CD14-positive monocyte (primary cell): ENCODE results near the gene FBXO41. TPM values are rescaled to one million over a fixed set of nuclear protein-coding genes. Genes with fewer than 3 reads are reported as not detected.

ENCODE experiments used
- DNase-seq, 3 donors: peaks; one replicate each; pipeline ENCODE4 v3.0.0-alpha.2; 2011 to 2022
- H2AFZ ChIP-seq: 2 replicates; pipeline ENCODE4 v1.6.0; 2012; ENCODE audit warnings: mild to moderate bottlenecking, low read depth, low read length, inconsistent platforms; ENCODE audit not compliant: insufficient read depth, poor library complexity, severe bottlenecking
- H3K27ac ChIP-seq, 2 donors: 1 replicate in 1 of 2; 2 replicates in 1 of 2; pipeline ENCODE4 v1.5.1; 2012 to 2013; ENCODE audit warnings: low read length in 2 of 2, control low read depth in 1 of 2, inconsistent platforms in 1 of 2, low read depth in 1 of 2, mild to moderate bottlenecking in 1 of 2
- H3K27me3 ChIP-seq, 2 donors: one replicate each; pipeline versions ENCODE4 v1.6.0 to v1.6.1; 2011 to 2013; ENCODE audit warnings: low read length in 2 of 2; ENCODE audit not compliant: control insufficient read depth in 2 of 2, insufficient read depth in 2 of 2
- H3K36me3 ChIP-seq, 2 donors: replicated peaks in 1 of 2; 1 replicate in 1 of 2; 2 replicates in 1 of 2; pipeline versions ENCODE4 v1.5.1 to v1.6.1; 2012 to 2013; ENCODE audit warnings: low read length in 2 of 2, control low read depth in 1 of 2, inconsistent platforms in 1 of 2, mild to moderate bottlenecking in 1 of 2; ENCODE audit not compliant: insufficient read depth in 2 of 2, control insufficient read depth in 1 of 2
- H3K4me1 ChIP-seq, 2 donors: 1 replicate in 1 of 2; 2 replicates in 1 of 2; pipeline versions ENCODE4 v1.5.1 to v1.6.1; 2012 to 2013; ENCODE audit warnings: low read length in 2 of 2, control low read depth in 1 of 2, inconsistent platforms in 1 of 2, mild to moderate bottlenecking in 1 of 2, moderate library complexity in 1 of 2; ENCODE audit not compliant: insufficient read depth in 2 of 2, control insufficient read depth in 1 of 2
- H3K4me2 ChIP-seq: replicated peaks from 2 replicates; pipeline ENCODE3; 2012; ENCODE audit warnings: low read length, moderate library complexity, mild to moderate bottlenecking; ENCODE audit not compliant: poor library complexity, severe bottlenecking; ENCODE audit errors: extremely low read depth
- H3K4me3 ChIP-seq, 3 experiments: fragments of 200-600 bp in 1 of 3; sonication (generic) in 1 of 3; replicated peaks in 1 of 3; 1 replicate in 2 of 3; 2 replicates in 1 of 3; pipeline ENCODE4 v1.5.1; 2011 to 2013; ENCODE audit warnings: low read length in 3 of 3, mild to moderate bottlenecking in 3 of 3, control low read depth in 2 of 3, low read depth in 2 of 3, inconsistent platforms in 1 of 3, moderate library complexity in 1 of 3
- H3K79me2 ChIP-seq: 2 replicates; pipeline ENCODE4 v1.6.0; 2012; ENCODE audit warnings: mild to moderate bottlenecking, control low read depth, inconsistent platforms, low read length, moderate library complexity; ENCODE audit not compliant: insufficient read depth
- H3K9ac ChIP-seq: 2 replicates; pipeline ENCODE4 v1.6.0; 2017; ENCODE audit warnings: low read length, mild to moderate bottlenecking; ENCODE audit not compliant: insufficient read depth, poor library complexity, severe bottlenecking
- H3K9me3 ChIP-seq, 2 donors: replicated peaks in 1 of 2; 1 replicate in 1 of 2; 2 replicates in 1 of 2; pipeline versions ENCODE4 v1.5.1 to v1.6.1; 2012 to 2013; ENCODE audit warnings: low read length in 2 of 2, control low read depth in 1 of 2; ENCODE audit not compliant: control insufficient read depth in 1 of 2, insufficient read depth in 1 of 2
- H4K20me1 ChIP-seq: 2 replicates; pipeline ENCODE4 v1.6.0; 2012; ENCODE audit warnings: mild to moderate bottlenecking, low read length, control low read depth, moderate library complexity; ENCODE audit not compliant: insufficient read depth
- H3K27ac Mint-ChIP-seq, 7 donors: one replicate each; pipeline ENCODE4 v1.8.0; 2020; ENCODE audit warnings: mild to moderate bottlenecking in 7 of 7, mixed read lengths in 7 of 7, moderate library complexity in 6 of 7, inconsistent platforms in 2 of 7
- H3K27me3 Mint-ChIP-seq, 3 donors: one replicate each; pipeline ENCODE4 v1.8.0; 2021 to 2022; ENCODE audit warnings: low read depth in 3 of 3, mild to moderate bottlenecking in 3 of 3, mixed read lengths in 3 of 3, moderate library complexity in 3 of 3, inconsistent platforms in 1 of 3
- H3K36me3 Mint-ChIP-seq, 2 donors: one replicate each; pipeline ENCODE4 v1.8.0; 2020; ENCODE audit warnings: mixed read lengths in 2 of 2, inconsistent platforms in 1 of 2, mild to moderate bottlenecking in 1 of 2
- H3K4me1 Mint-ChIP-seq: one replicate; pipeline ENCODE4 v1.8.0; 2020; ENCODE audit warnings: mild to moderate bottlenecking, mixed read lengths
- H3K4me3 Mint-ChIP-seq, 2 donors: one replicate each; pipeline ENCODE4 v1.8.0; 2020; ENCODE audit warnings: mild to moderate bottlenecking in 2 of 2, mixed read lengths in 2 of 2, moderate library complexity in 1 of 2
- H3K9me3 Mint-ChIP-seq, 7 donors: one replicate each; pipeline ENCODE4 v1.8.0; 2020 to 2022; ENCODE audit warnings: mixed read lengths in 7 of 7, mild to moderate bottlenecking in 6 of 7, moderate library complexity in 6 of 7, inconsistent platforms in 2 of 7
- CTCF ChIP-seq: fragments of 200-600 bp; IDR thresholded peaks from one replicate; pipeline ENCODE4 v1.8.0; 2022; ENCODE audit warnings: antibody characterized with exemption, mild to moderate bottlenecking
- WGBS: methylation state at CpG from one replicate; pipeline ENCODE4 v1.1.5; 2013; ENCODE audit warnings: missing lambda C conversion rate; ENCODE audit not compliant: insufficient coverage; 5-methylcytosine and 5-hydroxymethylcytosine counted together
- intact Hi-C, 2 donors: fragments of 100-400 bp; cut with micrococcal nuclease; formaldehyde crosslinking; loops; one replicate each; pipeline versions ENCODE4 v1.15.0 to v1.15.1; 2023
- polyA plus RNA-seq, 3 donors: library from polyadenylated mRNA; depleted of rRNA in 1 of 3; unstranded in 2 of 3; stranded (reverse) in 1 of 3; fragments of 300-500 nt in 2 of 3; fragments of >200 nt in 1 of 3; fragmentation: Illumina TruSeq in 2 of 3; gene quantifications; 1 replicate in 2 of 3; 2 replicates in 1 of 3; pipeline ENCODE4 v1.2.3, GENCODE V29; 2012 to 2021

The FBXO41 gene
- polyA plus RNA-seq, 3 donors: 0.29 to 17.1 (median 0.52) TPM

- TF ChIP-seq CTCF: no peak
- peaks cover under 1 to 6% of the 10 kb centered on the region in 2 donors for H3K27me3 ChIP-seq
- H3K36me3 ChIP-seq: no peaks in the 10 kb centered on the region
- H3K4me1 ChIP-seq: peaks cover 12 to 24% of the 10 kb centered on the region in 2 donors
- H3K4me3 ChIP-seq: no peak overlapping the region
- Mint-ChIP-seq H3K36me3 (no peaks in the 10 kb centered on the region), H3K9me3 (peaks cover 0 to 3% (median 0%) of the 10 kb centered on the region in 7 donors), H3K27ac (no peak overlapping the region), H3K27me3 (peaks cover 12 to 21% (median 13%) of the 10 kb centered on the region in 3 donors), H3K4me1 (peaks cover 17% of the 10 kb centered on the region), H3K4me3 (no peak overlapping the region)
- WGBS: 96% methylated on average over 3 of the region's 4 CpGs
- no peaks in the 10 kb centered on the region for H4K20me1 ChIP-seq
- H3K9ac ChIP-seq: no peak overlapping the region
- no peaks in the 10 kb centered on the region for H3K9me3 ChIP-seq
- no peak overlapping the region for H3K4me2 ChIP-seq
- H2AFZ ChIP-seq: no peak overlapping the region
- DNase-seq: no peak
- no peak overlapping the region for H3K27ac ChIP-seq
- intact Hi-C loops: no loop called here
- peaks cover 4% of the 10 kb centered on the region for H3K79me2 ChIP-seq
Measured at GRCh38 chr2:73210019-73210418, 74.3 kb downstream of the FBXO41 start.

GRCh38 chr2:73208258-73208657 lies 76.0 kb downstream of the FBXO41 start:
- peaks cover 0 to 4% of the 10 kb centered on the region in 2 donors for H3K9me3 ChIP-seq
- no peaks in the 10 kb centered on the region for H3K36me3 ChIP-seq
- H3K4me1 Mint-ChIP-seq: peaks cover 4% of the 10 kb centered on the region
- H3K9me3 Mint-ChIP-seq: peaks cover 0 to 11% (median 0%) of the 10 kb centered on the region in 7 donors
- H3K27me3 ChIP-seq: peaks cover 11 to 21% of the 10 kb centered on the region in 2 donors
- H3K4me3 ChIP-seq: no peak overlapping the region
- H3K79me2 ChIP-seq: no peaks in the 10 kb centered on the region
- no peak overlapping the region for H3K4me3 Mint-ChIP-seq
- no peak for TF ChIP-seq CTCF
- no peak overlapping the region for H3K4me2 ChIP-seq
- no peak overlapping the region for H2AFZ ChIP-seq
- intact Hi-C loops: no loop called here
- H3K36me3 Mint-ChIP-seq: peaks cover 0 to 4% of the 10 kb centered on the region in 2 donors
- peaks cover 28 to 39% (median 30%) of the 10 kb centered on the region in 3 donors for H3K27me3 Mint-ChIP-seq
- no peak overlapping the region for H3K27ac ChIP-seq
- DNase-seq: no peak
- WGBS: 93% methylated on average over 2 of the region's 3 CpGs
- no peak overlapping the region for H3K27ac Mint-ChIP-seq
- peaks cover 2 to 9% of the 10 kb centered on the region in 2 donors for H3K4me1 ChIP-seq
- H4K20me1 ChIP-seq: no peaks in the 10 kb centered on the region
- H3K9ac ChIP-seq: no peak overlapping the region
